ENCODE results near the gene TOMM34. TPM values are rescaled to one million over a fixed set of nuclear protein-coding genes. Genes with fewer than 3 reads are reported as not detected.
A peak's percentile ranks its signal among the peaks of the same experiment; 100 is the strongest.

Gene TOMM34
- polyA plus RNA-seq, 3 donors = 38.7 to 43.0 (median 41.7) TPM

DNA sequence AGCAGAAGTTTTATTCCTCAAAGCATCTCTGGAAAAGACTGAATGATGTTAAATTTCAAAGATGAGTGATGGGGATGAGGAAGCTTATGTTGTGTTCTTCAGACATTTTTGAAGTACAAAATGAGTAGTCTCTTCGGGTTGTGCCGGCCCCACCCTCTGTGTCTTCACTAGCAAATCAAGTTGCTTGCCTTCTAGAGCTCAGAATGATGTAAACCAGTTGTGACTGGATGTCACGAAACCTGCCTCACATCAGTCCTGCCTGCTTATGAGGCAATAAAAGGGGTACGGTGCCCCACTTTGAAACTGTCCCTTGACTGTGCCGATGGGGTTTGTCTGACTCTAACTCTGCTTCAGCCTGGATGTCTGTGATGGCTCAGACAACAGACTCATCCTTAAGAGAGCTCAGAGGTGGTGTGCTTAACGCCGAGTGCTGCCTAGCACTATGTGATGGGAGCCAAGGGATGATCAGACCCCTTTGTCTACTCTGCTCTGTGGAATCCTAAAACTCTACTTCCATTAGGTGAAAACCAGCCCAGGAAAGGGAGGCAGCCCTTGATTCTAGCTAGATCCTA, 19.0 kb downstream of the TOMM34 start:
- no peak for DNase-seq

DNA sequence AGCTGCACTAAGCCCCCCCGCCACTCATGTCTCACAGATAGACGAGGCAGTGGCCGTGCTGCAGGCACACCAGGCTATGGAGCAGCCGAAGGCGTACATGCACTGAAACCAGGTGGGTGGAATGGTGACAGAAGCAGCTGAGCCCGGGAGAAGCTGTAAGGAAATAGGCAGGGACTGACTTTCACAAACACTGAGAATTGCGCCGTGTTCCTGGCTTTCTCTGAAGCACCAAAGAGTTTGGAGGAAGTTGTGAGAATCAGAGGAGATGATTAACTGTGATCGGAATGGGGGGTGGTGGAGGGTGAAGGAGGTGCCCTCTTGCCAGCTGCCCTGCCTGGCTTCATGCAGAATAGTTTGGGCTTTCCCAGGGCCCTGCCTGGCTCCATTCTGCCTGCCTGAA, 21.6 kb downstream of the TOMM34 start:
- no peak for DNase-seq

DNA sequence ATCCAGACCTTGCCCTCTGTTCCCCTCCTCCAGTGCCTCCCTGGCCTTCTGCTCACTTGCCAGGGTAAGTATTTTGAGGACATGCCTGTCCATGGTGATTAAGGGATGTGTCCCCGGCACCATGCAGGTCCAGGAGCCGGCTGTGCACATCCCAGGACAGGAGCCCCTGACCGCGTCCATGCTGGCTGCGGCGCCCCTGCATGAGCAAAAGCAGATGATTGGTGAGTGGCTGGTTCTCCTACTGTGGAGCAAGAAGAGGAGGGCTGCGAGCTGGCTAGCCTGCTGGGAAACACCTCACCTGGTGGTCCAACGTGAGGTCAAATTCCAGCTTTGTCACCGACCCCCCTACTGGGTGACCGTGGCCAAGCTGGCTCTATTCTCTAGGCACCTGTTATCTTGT, 23.7 kb downstream of the TOMM34 start:
- DNase-seq = no peak

DNA sequence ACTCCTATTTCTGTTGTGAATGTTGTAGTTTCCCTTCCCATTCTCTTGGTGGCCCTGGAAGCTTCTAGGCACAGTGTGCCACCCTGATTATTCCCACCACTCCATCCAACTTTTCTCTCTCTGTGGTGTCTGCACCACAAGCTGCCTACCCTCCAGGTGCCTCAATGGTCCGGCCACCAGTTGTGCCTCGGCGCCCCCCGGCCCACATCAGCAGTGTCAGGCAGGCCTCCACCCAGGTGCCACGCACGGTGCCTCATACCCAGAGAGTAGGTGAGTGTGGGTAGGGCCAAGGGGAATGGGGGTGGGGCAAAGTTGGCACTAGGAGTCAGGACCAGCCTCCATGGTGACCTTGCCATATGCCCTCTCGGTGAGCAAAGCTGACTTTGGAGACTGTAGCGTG, 27.3 kb downstream of the TOMM34 start:
- DNase-seq = no peak

DNA sequence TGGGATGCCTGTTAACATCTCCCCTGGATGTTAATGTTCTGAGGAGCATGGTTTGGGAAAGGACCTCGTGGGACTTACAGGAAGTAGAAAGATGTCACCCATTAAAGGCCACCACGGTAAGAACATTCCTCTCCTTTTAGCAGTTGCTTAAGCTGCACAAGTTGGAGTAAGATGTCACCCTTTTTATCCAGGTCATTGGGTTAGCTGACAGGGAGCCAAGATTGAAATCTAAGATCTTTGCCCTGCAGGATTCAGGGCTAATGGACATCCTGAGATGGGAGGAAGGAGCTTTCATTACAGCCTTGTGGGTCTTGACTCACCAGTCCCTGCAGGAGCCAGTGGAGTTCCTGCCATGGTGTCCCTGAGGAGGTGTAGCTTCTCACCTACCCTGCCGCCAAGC, 28.3 kb downstream of the TOMM34 start:
- DNase-seq = no peak

DNA sequence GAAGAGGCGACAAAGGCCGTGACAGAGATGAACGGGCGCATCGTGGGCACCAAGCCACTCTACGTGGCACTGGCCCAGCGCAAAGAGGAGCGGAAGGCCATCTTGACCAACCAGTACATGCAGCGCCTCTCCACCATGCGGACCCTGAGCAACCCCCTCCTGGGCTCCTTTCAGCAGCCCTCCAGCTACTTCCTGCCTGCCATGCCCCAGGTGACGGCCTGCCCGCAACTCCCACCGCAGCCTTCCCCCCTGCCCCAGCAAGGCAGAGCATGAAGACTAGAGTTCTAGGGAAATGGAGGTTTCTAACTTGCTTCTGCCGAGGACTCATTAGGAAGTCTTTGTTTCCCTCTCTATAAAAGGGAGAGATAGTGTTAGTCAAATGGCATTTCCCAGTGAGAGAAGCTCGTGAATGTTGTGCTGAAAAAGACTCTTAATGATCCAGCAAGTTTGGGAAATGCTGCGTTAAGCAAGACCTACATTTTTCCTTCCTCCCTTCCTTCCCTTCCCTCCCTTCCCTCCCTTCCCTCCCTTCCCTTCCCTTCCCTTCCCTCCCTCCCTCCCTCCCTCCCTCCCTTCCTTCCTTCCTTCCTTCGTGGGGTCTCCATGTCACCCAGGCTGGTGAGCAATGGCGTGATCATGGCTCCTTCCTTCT, 29.6 kb downstream of the TOMM34 start:
- DNase-seq = no peak

DNA sequence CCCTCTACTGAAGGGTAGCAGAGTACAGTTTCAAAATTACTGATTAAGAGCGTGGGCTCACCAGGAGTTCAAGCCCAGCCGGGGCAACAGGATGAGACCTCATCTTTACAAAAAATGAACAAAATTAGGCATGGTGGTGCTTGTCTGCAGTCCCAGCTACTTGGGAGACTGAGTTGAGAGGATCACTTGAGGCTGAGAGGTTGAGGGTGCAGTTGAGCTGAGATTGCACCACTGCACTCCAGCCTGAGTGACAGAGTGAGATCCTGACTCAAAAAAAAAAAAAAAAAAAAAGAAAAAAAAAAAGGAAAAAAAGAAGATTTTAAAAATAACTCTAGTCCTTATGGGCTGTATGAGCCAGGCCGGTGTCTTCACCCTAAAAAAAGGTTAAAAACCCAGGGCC, 31.6 kb downstream of the TOMM34 start:
- DNase-seq = no peak

DNA sequence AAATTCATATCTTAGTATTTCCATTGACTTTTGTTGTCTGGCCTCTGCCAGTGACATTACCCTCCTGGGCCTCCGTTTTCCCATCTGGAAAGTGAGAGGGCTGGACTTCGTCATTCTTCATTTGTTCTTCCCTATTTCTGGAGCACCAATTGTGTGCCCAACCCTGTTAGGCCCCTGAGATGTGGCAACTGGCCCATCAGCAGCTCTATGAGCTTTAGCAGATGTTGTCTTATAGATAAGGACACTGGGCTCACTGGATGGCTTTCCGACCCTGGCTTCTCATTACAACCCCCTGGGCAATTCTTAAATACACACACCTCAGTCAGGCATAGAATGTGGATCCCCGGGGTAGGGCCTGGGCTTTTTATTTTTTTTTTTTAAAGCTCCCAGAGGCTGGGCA, 35.7 kb downstream of the TOMM34 start:
- DNase-seq = no peak

DNA sequence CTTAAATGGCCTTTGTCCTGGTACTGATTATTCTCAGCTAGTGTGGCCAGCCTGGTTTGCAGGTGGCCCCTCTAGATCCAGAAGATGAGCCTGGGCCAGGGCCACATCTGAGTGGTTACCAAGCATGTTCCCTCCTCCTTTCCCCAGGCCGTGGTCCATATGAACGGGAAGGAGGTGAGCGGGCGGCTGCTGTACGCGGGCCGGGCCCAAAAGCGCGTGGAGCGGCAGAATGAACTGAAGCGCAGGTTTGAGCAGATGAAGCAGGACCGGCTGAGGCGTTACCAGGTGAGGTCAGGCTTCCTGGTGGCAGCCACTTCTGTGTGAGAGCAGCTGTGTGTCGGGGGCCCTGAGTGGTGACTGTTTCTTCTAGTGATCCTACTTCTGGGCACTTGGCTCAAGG, 38.8 kb downstream of the TOMM34 start:
- no peak for DNase-seq

DNA sequence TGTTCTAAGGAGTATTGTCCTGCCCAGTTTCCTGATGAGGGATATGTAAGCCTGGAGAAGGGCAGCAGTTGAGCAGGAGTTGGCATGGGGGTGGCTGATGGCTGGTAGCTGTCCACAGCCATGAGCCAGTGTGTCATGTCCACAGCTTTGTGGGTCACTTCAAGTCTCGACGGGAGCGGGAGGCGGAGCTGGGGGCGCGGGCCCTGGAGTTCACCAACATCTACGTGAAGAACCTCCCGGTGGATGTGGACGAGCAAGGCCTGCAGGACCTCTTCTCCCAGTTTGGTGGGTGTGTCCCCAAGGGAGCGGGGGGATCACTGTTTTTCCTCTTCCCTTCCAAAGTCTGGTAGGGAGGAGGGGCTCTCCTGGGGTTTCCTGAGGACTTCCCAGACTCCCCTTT, 41.4 kb downstream of the TOMM34 start:
- no peak for DNase-seq

DNA sequence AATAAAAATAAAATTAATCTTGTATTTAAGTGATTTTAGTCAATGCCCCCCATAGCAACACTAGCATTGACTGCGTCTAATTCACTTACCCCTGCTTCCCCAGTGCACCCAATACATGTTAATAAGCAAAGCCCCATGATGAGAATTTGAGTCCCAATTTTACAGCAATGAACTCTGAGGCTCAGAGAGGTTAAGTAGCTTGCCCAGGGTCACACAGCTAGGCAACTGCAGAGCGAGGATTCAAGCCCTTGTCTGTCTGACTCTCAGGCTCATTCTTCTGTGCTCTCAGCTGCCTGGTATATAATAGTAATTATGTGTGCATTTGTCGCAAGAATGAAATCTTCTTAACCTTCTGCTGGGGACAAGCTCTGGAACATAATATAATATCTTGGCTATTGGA, 41.9 kb downstream of the TOMM34 start:
- no peak for DNase-seq

DNA sequence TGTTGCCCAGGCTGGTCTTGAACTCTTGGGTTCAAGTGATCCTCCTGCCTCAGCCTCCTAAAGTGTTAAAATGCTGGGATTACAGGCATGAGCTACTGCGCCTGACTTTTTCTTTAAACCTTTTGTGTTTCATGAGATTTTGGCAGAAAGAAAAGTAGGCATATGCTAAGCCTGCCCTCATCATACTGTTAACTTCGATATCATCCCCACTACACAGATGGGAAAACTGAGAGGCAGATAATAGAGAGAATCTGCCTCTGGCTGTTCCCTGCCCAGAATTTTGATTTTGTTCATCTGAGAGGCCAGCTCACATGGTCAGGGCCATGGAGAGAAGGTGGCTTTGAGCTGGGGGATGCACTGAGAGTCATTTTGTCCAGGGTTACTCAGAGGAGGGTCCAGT, 42.8 kb downstream of the TOMM34 start:
- DNase-seq = no peak

DNA sequence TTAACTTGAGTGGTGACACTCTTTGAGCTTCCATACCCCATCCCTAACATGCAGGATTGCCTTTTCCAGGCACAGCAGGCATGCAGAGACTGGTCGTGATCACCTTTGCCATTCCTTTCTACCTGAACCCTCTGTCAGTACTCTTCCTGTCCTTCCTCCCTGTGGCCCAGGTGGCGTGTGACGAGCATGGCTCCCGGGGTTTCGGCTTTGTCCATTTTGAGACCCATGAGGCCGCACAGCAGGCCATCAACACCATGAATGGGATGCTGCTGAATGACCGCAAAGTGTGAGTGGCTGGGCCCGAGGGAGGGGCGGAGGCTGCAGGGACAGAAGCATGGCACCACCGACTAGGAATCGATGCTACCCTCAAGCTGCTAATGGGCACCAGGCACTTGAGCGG, 43.6 kb downstream of the TOMM34 start:
- DNase-seq = no peak

DNA sequence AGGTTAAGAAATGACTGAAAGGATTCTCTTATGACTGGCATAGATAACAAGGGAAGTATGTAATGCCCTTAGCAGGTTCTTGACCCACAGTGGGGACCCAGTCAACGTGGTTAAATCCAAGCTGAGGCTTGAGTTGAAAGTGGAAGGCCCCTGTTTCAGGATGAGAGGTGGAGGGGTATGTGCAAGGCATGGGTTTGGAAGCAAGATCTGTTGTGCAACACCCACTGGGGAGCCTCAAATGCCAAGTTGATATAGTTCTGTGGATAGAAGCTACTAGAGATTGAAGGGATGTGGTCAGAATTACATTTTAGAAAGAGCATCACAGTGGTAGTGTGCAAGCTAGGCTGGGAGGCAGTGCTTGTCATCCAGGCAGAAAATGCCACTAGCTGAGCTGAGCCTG, 45.3 kb downstream of the TOMM34 start:
- no peak for DNase-seq

DNA sequence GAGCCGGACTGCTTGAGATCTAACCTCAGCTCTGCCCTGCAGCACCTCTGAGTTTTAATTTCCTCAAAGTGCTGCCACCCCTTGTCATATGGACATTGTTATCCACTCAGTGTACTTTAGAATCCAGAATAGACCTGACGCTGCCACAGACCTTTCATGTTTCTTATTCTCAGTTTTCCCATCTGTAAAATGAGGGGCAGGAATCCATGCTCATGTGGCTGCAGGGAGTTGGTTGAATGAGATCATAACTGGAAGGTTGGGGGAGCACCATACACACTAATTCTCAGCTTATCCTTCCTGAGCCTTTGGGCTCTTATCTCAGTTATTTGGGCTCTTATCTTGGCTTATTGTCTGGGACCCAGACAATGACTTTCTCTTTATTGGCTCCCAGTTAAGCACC, 48.0 kb downstream of the TOMM34 start:
- DNase-seq = no peak

DNA sequence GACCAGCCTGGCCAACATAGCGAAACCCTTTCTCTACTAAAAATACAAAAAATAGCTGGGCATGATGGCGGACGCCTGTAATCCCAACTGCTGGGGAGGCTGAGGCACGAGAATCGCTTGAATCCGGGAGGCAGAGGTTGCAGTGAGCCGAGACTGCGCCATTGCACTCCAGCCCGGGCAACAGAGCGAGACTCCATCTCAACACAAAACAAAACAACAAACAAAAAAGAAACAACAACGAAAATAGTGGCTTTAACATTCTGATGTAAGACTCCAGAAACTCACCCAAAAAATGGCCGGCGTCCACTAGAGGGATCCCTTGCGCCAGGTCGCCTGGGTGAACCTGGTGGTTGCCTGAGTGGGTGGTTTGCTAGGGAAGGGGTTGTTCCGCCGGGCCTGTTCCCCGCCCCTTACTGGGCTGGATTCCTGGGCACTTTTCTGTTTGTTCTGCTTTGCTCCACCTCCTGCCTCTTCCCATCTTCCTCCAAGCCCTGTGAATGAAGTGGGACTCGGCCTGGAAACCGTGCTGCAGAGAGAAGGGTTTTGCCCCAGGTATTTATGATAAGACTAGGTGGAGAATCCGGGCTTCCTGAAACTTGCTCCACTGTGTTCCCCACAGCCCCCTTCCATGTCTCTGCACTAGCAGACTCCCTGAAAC, 48.8 kb downstream of the TOMM34 start:
- DNase-seq = peak; percentile 42

DNA sequence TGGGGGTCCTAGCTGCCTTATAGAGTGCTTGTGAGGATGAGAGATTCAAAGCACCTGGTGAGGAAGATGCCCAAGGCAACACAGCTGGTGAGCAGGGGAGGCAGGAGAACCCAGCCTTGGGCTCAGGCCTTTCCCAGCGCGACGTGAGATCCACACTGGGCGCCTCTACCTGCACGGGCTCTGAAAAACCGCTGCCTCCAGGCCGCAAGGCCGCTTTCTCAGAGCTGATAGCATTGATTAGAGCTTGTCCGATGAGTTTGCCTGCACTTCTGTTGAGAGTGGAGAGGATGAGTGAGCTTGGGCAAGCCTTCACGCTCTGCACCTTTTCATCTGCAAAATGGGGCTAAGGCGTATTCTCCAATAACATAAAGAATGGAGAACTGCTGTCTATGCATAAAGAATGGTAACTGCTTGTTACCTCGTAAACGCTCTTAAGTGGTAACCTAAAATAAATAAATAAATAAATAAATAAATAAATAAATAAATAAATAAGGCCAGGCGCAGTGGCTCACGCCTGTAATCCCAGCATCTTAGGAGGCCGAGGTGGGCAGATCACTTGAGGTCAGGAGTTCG, 49.4 kb downstream of the TOMM34 start:
- no peak for DNase-seq

DNA sequence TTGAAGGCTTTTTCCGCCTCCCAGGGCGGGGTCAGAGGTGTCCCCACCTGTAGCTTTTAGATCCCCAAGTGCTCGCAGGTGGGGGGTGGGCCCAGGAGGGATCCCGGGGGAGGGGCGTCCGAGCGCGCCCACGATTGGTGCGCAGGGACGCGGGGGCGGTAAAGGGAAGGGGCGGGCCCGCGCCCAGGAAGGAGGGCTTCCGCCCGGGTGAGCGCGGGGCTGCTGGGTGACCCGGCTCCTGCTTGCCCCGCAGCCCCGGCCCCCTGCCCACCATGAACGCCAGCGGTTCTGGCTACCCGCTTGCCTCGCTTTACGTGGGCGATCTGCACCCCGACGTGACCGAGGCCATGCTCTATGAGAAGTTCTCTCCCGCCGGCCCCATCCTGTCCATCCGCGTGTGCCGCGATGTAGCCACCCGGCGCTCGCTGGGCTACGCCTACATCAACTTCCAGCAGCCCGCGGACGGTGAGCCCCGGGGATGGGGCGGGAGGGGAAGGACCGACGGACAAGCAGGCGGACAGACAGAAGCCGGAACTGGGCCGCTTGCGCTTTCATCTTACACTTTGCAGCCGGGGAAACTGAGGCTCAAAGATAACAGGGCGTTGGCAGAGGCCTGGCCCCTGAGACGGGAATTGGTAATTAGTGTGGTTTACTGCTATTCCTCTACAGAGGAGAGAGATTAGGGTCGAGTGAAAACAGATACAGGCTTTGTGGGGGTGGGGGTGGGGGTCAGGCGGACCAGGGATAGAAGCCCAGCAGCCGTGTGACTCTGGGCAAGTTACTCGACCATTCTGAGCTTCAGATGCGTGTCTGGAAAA, 50.1 kb downstream of the TOMM34 start, which contains the start of gene PABPC1L:
TSS of gene PABPC1L (plus strand) at position 189 of the 818 bp plus-strand sequence. CDS start at position 273, 84 bp downstream.
- peak; percentile 69 for DNase-seq

DNA sequence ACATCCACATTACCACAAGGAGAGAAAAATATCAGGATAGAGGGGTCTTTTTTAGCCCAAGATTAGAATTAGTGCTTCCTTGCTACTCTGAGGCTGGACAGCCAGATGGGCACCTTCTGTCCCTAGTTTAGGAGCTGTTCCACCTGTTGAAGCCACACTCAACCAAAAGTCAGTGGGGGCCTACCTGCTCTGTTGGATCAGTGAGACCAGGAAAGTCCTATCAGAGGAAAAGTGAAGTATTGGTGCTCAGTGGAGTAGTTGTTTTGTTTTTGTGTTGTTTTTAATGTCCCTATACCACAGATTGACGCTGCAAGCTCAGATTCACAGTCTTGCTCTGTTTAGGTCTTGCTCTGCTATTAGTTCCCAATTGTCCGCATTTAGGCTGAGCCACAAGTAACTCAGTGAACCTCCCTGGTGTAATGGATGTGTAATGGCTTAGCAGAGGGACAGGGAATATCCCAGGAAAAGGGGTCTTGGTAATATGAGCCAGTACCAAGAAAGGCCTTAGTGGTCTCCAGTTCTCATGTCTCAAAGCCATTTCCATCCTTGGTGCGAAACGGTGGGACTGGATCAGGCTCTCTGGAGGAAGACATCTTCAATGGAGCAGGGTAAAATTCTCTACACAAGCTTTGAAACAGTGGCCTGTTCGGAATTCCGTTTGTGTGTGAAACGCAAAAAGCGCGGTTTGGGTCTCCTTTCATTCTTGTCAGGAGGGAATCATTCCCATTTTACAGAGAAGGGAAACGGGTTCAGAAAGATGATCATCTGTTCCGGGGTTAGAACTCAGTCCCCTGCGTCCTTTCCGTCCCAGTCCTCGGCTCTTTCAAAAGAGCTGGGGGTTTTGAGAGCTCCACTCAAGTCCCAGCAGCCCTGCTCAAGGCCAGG, 51.0 kb downstream of the TOMM34 start:
- no peak for DNase-seq

DNA sequence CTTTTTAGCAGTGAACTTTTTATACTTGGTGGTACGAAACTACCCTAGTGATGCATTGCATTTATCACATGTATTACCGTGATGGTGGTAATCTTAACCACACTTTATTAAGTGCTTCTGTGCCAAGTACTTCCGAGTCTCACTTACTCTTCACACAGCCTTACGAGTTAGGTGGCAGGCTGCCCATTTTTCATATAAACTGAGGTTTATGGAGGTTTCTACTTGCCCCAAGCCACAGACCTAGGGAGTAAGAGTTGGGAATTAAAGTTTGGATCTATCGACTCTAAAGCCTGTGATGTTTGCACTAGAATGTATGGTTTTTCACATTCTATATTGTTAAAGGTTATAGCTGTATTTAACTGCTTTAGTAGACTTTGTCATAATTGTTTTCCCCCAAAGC, 55.8 kb downstream of the TOMM34 start:
- no peak for DNase-seq

DNA sequence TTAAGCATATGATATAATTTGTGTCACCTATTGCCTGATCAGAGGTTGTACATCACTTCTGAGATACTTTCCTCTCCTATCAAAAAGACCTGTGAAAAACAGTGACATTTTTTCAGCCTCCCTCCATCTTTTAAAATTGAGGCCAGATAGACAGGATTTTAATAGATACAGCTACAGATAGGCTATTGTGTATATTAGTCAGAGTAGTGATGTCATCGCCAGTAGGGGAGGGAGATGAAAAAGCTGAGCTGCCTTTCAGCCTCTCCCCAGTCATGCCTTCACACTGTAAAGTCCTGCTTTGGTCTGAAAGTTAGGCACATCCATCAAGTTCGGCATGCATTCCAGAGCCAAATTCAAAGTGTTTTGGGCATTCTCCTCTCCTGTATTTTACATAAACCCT, 58.2 kb downstream of the TOMM34 start:
- no peak for DNase-seq

All from renal pelvis (tissue), 4 donors.